Measurements from ENCODE around the gene METAP1.
"Not testable (repeated sequence)": the region's sequence is repeated elsewhere in the genome, so short reads cannot be mapped to it uniquely, and the experiment has no call there.

METAP1 gene

GRCh38 chr4:99078931-99079624 lies 83.6 kb downstream of the METAP1 start:
- H3K36me3 ChIP-seq (ENCODE audit: insufficient read depth, low read length): peaks cover 53% of the 10 kb centered on the region
- H3K4me1 ChIP-seq (ENCODE audit: control insufficient read depth, insufficient read depth, low read length, unreplicated experiment): no peaks in the 10 kb centered on the region
- H3K79me2 ChIP-seq (ENCODE audit: control insufficient read depth, insufficient read depth, low read length, unreplicated experiment): peaks cover 16% of the 10 kb centered on the region
- no peaks in the 10 kb centered on the region for H3K27me3 ChIP-seq (ENCODE audit: insufficient read depth, low read length)
- no peak overlapping the region for H3K27ac ChIP-seq (ENCODE audit: low read depth, low read length)
- no peak overlapping the region for H2AFZ ChIP-seq (ENCODE audit: low read length, unreplicated experiment)
- no peak overlapping the region for H3K4me3 ChIP-seq (ENCODE audit: low read depth, low read length)

GRCh38 chr4:99079625-99080295 lies 84.2 kb downstream of the METAP1 start:
- Histone ChIP-seq H3K27ac (ENCODE audit: low read depth, low read length) (no peak overlapping the region), H3K4me1 (ENCODE audit: control insufficient read depth, insufficient read depth, low read length, unreplicated experiment) (no peaks in the 10 kb centered on the region), H3K27me3 (ENCODE audit: insufficient read depth, low read length) (no peaks in the 10 kb centered on the region), H2AFZ (ENCODE audit: low read length, unreplicated experiment) (no peak overlapping the region), H3K36me3 (ENCODE audit: insufficient read depth, low read length) (peaks cover 58% of the 10 kb centered on the region), H3K79me2 (ENCODE audit: control insufficient read depth, insufficient read depth, low read length, unreplicated experiment) (peaks cover 23% of the 10 kb centered on the region), H3K4me3 (ENCODE audit: low read depth, low read length) (no peak overlapping the region)

- not testable (repeated sequence) for H3K4me1 ChIP-seq (ENCODE audit: control insufficient read depth, insufficient read depth, low read length, unreplicated experiment); H3K27ac ChIP-seq (ENCODE audit: low read depth, low read length); H3K27me3 ChIP-seq (ENCODE audit: insufficient read depth, low read length); H2AFZ ChIP-seq (ENCODE audit: low read length, unreplicated experiment); H3K4me3 ChIP-seq (ENCODE audit: low read depth, low read length)
- Histone ChIP-seq H3K36me3 (ENCODE audit: insufficient read depth, low read length) (peaks cover 63% of the 10 kb centered on the region), H3K79me2 (ENCODE audit: control insufficient read depth, insufficient read depth, low read length, unreplicated experiment) (peaks cover 34% of the 10 kb centered on the region)
These were observed 85.3 kb downstream of the METAP1 start for GRCh38 chr4:99080869-99081268.

GRCh38 chr4:99082192-99082591 lies 86.7 kb downstream of the METAP1 start:
- H3K36me3 ChIP-seq (ENCODE audit: insufficient read depth, low read length): peaks cover 58% of the 10 kb centered on the region
- peaks cover 46% of the 10 kb centered on the region for H3K79me2 ChIP-seq (ENCODE audit: control insufficient read depth, insufficient read depth, low read length, unreplicated experiment)
- H3K27me3 ChIP-seq (ENCODE audit: insufficient read depth, low read length): no peaks in the 10 kb centered on the region
- H3K4me1 ChIP-seq (ENCODE audit: control insufficient read depth, insufficient read depth, low read length, unreplicated experiment): peaks cover 5% of the 10 kb centered on the region
- H3K27ac ChIP-seq (ENCODE audit: low read depth, low read length): no peak overlapping the region
- H2AFZ ChIP-seq (ENCODE audit: low read length, unreplicated experiment): no peak overlapping the region
- H3K4me3 ChIP-seq (ENCODE audit: low read depth, low read length): no peak overlapping the region

- peaks cover 64% of the 10 kb centered on the region for H3K79me2 ChIP-seq (ENCODE audit: control insufficient read depth, insufficient read depth, low read length, unreplicated experiment)
- H3K4me1 ChIP-seq (ENCODE audit: control insufficient read depth, insufficient read depth, low read length, unreplicated experiment): peaks cover 5% of the 10 kb centered on the region
- H3K4me3 ChIP-seq (ENCODE audit: low read depth, low read length): no peak overlapping the region
- H2AFZ ChIP-seq (ENCODE audit: low read length, unreplicated experiment): no peak overlapping the region
- H3K27me3 ChIP-seq (ENCODE audit: insufficient read depth, low read length): no peaks in the 10 kb centered on the region
- peaks cover 48% of the 10 kb centered on the region for H3K36me3 ChIP-seq (ENCODE audit: insufficient read depth, low read length)
- H3K27ac ChIP-seq (ENCODE audit: low read depth, low read length): no peak overlapping the region
These were observed 89.1 kb downstream of the METAP1 start for GRCh38 chr4:99084595-99084994.

GRCh38 chr4:99088023-99088449 lies 92.5 kb downstream of the METAP1 start:
- H3K79me2 ChIP-seq (ENCODE audit: control insufficient read depth, insufficient read depth, low read length, unreplicated experiment): peaks cover 62% of the 10 kb centered on the region
- H3K4me1 ChIP-seq (ENCODE audit: control insufficient read depth, insufficient read depth, low read length, unreplicated experiment): peaks cover 15% of the 10 kb centered on the region
- H3K36me3 ChIP-seq (ENCODE audit: insufficient read depth, low read length): peaks cover 21% of the 10 kb centered on the region
- peak overlapping the region; percentile 96 for H3K4me3 ChIP-seq (ENCODE audit: low read depth, low read length)
- H3K27ac ChIP-seq (ENCODE audit: low read depth, low read length): peak overlapping the region; percentile 69; the same call in 1 of the 2 replicates
- H3K27me3 ChIP-seq (ENCODE audit: insufficient read depth, low read length): no peaks in the 10 kb centered on the region
- H2AFZ ChIP-seq (ENCODE audit: low read length, unreplicated experiment): peak overlapping the region; percentile 46

GRCh38 chr4:99088481-99089365 lies 93.2 kb downstream of the METAP1 start, which contains the start of gene ADH5:
Gene ADH5, minus strand, starts transcription at chr4:99088788. Its CDS starts 88 bp downstream, at chr4:99088700.
- peak within 1 kb of the TSS; percentile 96 for H3K4me3 ChIP-seq (ENCODE audit: low read depth, low read length)
- H3K27ac ChIP-seq (ENCODE audit: low read depth, low read length): peak within 1 kb of the TSS; percentile 69
- no peaks in the 10 kb centered on the region for H3K27me3 ChIP-seq (ENCODE audit: insufficient read depth, low read length)
- peaks cover 17% of the 10 kb centered on the region for H3K36me3 ChIP-seq (ENCODE audit: insufficient read depth, low read length)
- peaks cover 15% of the 10 kb centered on the region for H3K4me1 ChIP-seq (ENCODE audit: control insufficient read depth, insufficient read depth, low read length, unreplicated experiment)
- peak within 1 kb of the TSS; percentile 99 for H2AFZ ChIP-seq (ENCODE audit: low read length, unreplicated experiment)
- H3K79me2 ChIP-seq (ENCODE audit: control insufficient read depth, insufficient read depth, low read length, unreplicated experiment): peaks cover 59% of the 10 kb centered on the region

- Histone ChIP-seq H2AFZ (ENCODE audit: low read length, unreplicated experiment) (peak overlapping the region; percentile 41), H3K79me2 (ENCODE audit: control insufficient read depth, insufficient read depth, low read length, unreplicated experiment) (peaks cover 42% of the 10 kb centered on the region), H3K4me3 (ENCODE audit: low read depth, low read length) (0 out of 2 replicates have a peak overlapping the region, but pooled peaks have one; percentile 39), H3K27ac (ENCODE audit: low read depth, low read length) (no peak overlapping the region), H3K27me3 (ENCODE audit: insufficient read depth, low read length) (no peaks in the 10 kb centered on the region), H3K4me1 (ENCODE audit: control insufficient read depth, insufficient read depth, low read length, unreplicated experiment) (peaks cover 15% of the 10 kb centered on the region), H3K36me3 (ENCODE audit: insufficient read depth, low read length) (no peaks in the 10 kb centered on the region)
These were observed 95.1 kb downstream of the METAP1 start for GRCh38 chr4:99090481-99091215.

- no peak overlapping the region for H3K4me3 ChIP-seq (ENCODE audit: low read depth, low read length)
- no peaks in the 10 kb centered on the region for H3K27me3 ChIP-seq (ENCODE audit: insufficient read depth, low read length)
- peaks cover 14% of the 10 kb centered on the region for H3K4me1 ChIP-seq (ENCODE audit: control insufficient read depth, insufficient read depth, low read length, unreplicated experiment)
- no peaks in the 10 kb centered on the region for H3K36me3 ChIP-seq (ENCODE audit: insufficient read depth, low read length)
- no peak overlapping the region for H3K27ac ChIP-seq (ENCODE audit: low read depth, low read length)
- peaks cover 38% of the 10 kb centered on the region for H3K79me2 ChIP-seq (ENCODE audit: control insufficient read depth, insufficient read depth, low read length, unreplicated experiment)
- H2AFZ ChIP-seq (ENCODE audit: low read length, unreplicated experiment): peak overlapping the region; percentile 41
These were observed 95.7 kb downstream of the METAP1 start for GRCh38 chr4:99091216-99091575.

GRCh38 chr4:99091841-99092240 lies 96.3 kb downstream of the METAP1 start:
- H3K79me2 ChIP-seq (ENCODE audit: control insufficient read depth, insufficient read depth, low read length, unreplicated experiment): peaks cover 31% of the 10 kb centered on the region
- H3K4me1 ChIP-seq (ENCODE audit: control insufficient read depth, insufficient read depth, low read length, unreplicated experiment); H3K27ac ChIP-seq (ENCODE audit: low read depth, low read length); H2AFZ ChIP-seq (ENCODE audit: low read length, unreplicated experiment); H3K36me3 ChIP-seq (ENCODE audit: insufficient read depth, low read length); H3K4me3 ChIP-seq (ENCODE audit: low read depth, low read length); H3K27me3 ChIP-seq (ENCODE audit: insufficient read depth, low read length): not testable (repeated sequence)
